GM12892 (cell line): ENCODE measurements around the gene KIF23.

Source experiments
- POLR2A ChIP-seq: IDR thresholded peaks from 2 replicates; pipeline ENCODE4 v1.6.1; 2011; ENCODE audit warnings: low read depth, low read length, control low read depth
- POLR2AphosphoS5 ChIP-seq: IDR thresholded peaks from 2 replicates; pipeline ENCODE4 v1.6.1; 2011; ENCODE audit warnings: low read depth, low read length, control low read depth
- TAF1 ChIP-seq: IDR thresholded peaks from 2 replicates; pipeline ENCODE4 v1.6.1; 2011; ENCODE audit warnings: low read depth, mild to moderate bottlenecking, control low read depth, low read length, borderline replicate concordance

- no peak for TF ChIP-seq POLR2A
- no peak for TF ChIP-seq TAF1
- TF ChIP-seq POLR2AphosphoS5: no peak
These were observed 3.8 kb upstream of the KIF23 start for GRCh38 chr15:69410248-69410874.
